Ureter (tissue), 1 donor: ENCODE measurements around the gene FANCM. TPM values are rescaled to one million over a fixed set of nuclear protein-coding genes. Genes with fewer than 3 reads are reported as not detected.
"Not testable (repeated sequence)": the region's sequence is repeated elsewhere in the genome, so short reads cannot be mapped to it uniquely, and the experiment has no call there.

Experiments used
- DNase-seq: peaks from one replicate; pipeline ENCODE4 v3.0.0-alpha.2; 2020; ENCODE audit warnings: low spot score
- total RNA-seq: library from RNA; stranded (reverse); gene quantifications from one replicate; pipeline ENCODE4 v1.2.4, GENCODE V29; 2023
- donor health status: DM: yes; HTN: yes; CAD: no.

FANCM gene
- 9.9 TPM for total RNA-seq

GRCh38 chr14:45135659-45136395 lies at the start of gene FANCM:
Gene FANCM, plus strand, starts transcription at chr14:45135930. Its CDS starts 102 bp downstream, at chr14:45136032.
- peak; percentile 96 for DNase-seq

GRCh38 chr14:45089813-45090212 lies 45.9 kb upstream of the FANCM start:
- no peak for DNase-seq

- no peak for DNase-seq
Observed at GRCh38 chr14:45091710-45092109, 44.0 kb upstream of the FANCM start.

GRCh38 chr14:45094275-45094674 lies 41.5 kb upstream of the FANCM start:
- DNase-seq, result no peak

- DNase-seq, result no peak
Observed at GRCh38 chr14:45095143-45095542, 40.6 kb upstream of the FANCM start.

GRCh38 chr14:45096218-45096617 lies 39.5 kb upstream of the FANCM start:
- DNase-seq, result no peak

GRCh38 chr14:45103806-45104205 lies 31.9 kb upstream of the FANCM start:
- no peak for DNase-seq

- no peak for DNase-seq
Observed at GRCh38 chr14:45104561-45104960, 31.2 kb upstream of the FANCM start.

- no peak for DNase-seq
Observed at GRCh38 chr14:45112896-45113781, 22.6 kb upstream of the FANCM start.

- DNase-seq, result no peak
Observed at GRCh38 chr14:45114327-45114726, 21.4 kb upstream of the FANCM start.

- no peak for DNase-seq
Observed at GRCh38 chr14:45118594-45118993, 17.1 kb upstream of the FANCM start.

GRCh38 chr14:45120096-45120495 lies 15.6 kb upstream of the FANCM start:
- DNase-seq, result no peak

- DNase-seq, result no peak
Observed at GRCh38 chr14:45123271-45123670, 12.5 kb upstream of the FANCM start.

- DNase-seq, result no peak
Observed at GRCh38 chr14:45125754-45126153, 10.0 kb upstream of the FANCM start.

- DNase-seq, result no peak
Observed at GRCh38 chr14:45128963-45129629, 6.6 kb upstream of the FANCM start.

- no peak for DNase-seq
Observed at GRCh38 chr14:45133683-45134050, 2.1 kb upstream of the FANCM start.

GRCh38 chr14:45134051-45134958 lies 1.4 kb upstream of the FANCM start, which contains the start of gene FKBP3:
Gene FKBP3, minus strand, starts transcription at chr14:45134481. Its CDS starts 25 bp downstream, at chr14:45134456.
- peak; percentile 97 for DNase-seq

- DNase-seq, result no peak
Observed at GRCh38 chr14:45135156-45135555, 574 bp upstream of the FANCM start.

- no peak for DNase-seq
Observed at GRCh38 chr14:45136399-45136798, 669 bp downstream of the FANCM start.

- DNase-seq, result no peak
Observed at GRCh38 chr14:45140661-45141187, 5.0 kb downstream of the FANCM start.

GRCh38 chr14:45142083-45142482 lies 6.4 kb downstream of the FANCM start:
- DNase-seq, result not testable (repeated sequence)
